ENCODE measurements around the gene BLMH.

DNA sequence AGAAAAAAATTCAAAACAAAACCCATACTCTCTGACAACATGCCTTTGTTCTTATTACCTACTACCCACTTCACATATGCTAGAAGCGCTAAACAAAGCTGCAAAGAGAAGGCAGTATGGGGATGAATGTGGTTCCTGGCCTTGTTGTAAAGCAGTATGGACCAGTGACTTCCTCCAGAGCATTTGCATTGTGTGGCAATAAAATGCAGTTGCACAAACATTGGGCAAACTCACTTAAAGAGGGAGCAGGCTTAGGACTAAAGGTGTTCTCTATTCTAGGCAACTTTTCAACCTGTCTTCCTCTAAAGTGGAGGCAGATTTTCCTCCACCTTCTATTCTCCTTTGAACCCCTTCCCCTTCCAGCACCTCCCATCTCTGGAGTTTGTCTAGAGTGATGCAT, 25.0 kb upstream of the BLMH start:
- TF ChIP-seq, protein P1, sequence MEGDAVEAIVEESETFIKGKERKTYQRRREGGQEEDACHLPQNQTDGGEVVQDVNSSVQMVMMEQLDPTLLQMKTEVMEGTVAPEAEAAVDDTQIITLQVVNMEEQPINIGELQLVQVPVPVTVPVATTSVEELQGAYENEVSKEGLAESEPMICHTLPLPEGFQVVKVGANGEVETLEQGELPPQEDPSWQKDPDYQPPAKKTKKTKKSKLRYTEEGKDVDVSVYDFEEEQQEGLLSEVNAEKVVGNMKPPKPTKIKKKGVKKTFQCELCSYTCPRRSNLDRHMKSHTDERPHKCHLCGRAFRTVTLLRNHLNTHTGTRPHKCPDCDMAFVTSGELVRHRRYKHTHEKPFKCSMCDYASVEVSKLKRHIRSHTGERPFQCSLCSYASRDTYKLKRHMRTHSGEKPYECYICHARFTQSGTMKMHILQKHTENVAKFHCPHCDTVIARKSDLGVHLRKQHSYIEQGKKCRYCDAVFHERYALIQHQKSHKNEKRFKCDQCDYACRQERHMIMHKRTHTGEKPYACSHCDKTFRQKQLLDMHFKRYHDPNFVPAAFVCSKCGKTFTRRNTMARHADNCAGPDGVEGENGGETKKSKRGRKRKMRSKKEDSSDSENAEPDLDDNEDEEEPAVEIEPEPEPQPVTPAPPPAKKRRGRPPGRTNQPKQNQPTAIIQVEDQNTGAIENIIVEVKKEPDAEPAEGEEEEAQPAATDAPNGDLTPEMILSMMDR (IDR thresholded peaks at IDR 0.05; ENCODE audit: insufficient read depth, low read depth, low read length): no peak
- TF ChIP-seq EZH2 (IDR thresholded peaks at IDR 0.05; ENCODE audit: insufficient read depth, low read length): no peak

Data from astrocyte (in vitro differentiated cells and primary cell).